GM12891 (cell line): Measurements from ENCODE around the gene STIL.

Source experiments
- POLR2A ChIP-seq: IDR thresholded peaks from 2 replicates; pipeline ENCODE4 v1.6.1; 2011; ENCODE audit warnings: low read depth, low read length, control low read depth
- POLR2AphosphoS5 ChIP-seq: IDR thresholded peaks from 2 replicates; pipeline ENCODE4 v1.6.1; 2011; ENCODE audit warnings: low read depth, low read length, control low read depth
- TAF1 ChIP-seq: IDR thresholded peaks from 2 replicates; pipeline ENCODE4 v1.6.1; 2011; ENCODE audit warnings: low read depth, low read length, control low read depth

DNA sequence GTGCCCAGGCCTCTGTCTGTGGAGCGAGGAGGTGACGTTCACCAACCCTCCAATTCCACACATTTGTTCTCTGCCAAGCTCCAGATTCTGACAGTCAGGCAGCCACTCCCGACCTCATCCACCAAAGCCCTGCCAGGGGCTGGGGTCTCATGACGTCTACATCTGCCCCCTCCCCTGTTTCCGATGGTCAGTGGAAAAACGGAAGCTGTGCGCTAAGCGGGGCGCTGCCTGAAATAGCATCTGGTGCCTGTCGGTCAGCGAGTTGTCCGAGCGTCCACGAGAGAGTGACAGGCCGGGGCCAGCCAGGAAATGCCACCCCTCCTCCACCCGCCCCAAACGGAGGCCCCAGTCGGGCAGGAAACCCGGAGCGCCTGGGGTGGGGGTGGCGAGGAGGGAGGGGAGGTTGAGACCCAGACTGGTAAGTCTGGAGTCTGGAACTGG, 78.7 kb downstream of the STIL start:
- TF ChIP-seq POLR2A (no peak), TAF1 (no peak), POLR2AphosphoS5 (no peak)
